HepG2 (cell line): ENCODE data around the gene GPR85. TPM values are rescaled to one million over a fixed set of nuclear protein-coding genes. Genes with fewer than 3 reads are reported as not detected.

Experiments
- BRCA1 ChIP-seq: sonication (generic); formaldehyde crosslinking; IDR thresholded peaks from 2 replicates; pipeline ENCODE4 v1.4.0; 2020; ENCODE audit warnings: missing genetic modification reagents
- EP300 ChIP-seq, 3 experiments: sonication (generic) in 1 of 3; formaldehyde crosslinking in 1 of 3; IDR thresholded peaks; 2 replicates each; pipeline versions ENCODE4 v1.5.1 to v1.6.1; 2011 to 2020; ENCODE audit warnings: low read depth in 2 of 3, low read length in 2 of 3, borderline replicate concordance in 1 of 3, improper control_type of control experiment in 1 of 3, mild to moderate bottlenecking in 1 of 3, missing genetic modification reagents in 1 of 3, moderate library complexity in 1 of 3
- JARID2 ChIP-seq: sonication (generic); formaldehyde crosslinking; IDR thresholded peaks from 2 replicates; pipeline ENCODE4 v1.8.1; 2023; ENCODE audit warnings: missing genetic modification reagents, inconsistent platforms; ENCODE audit not compliant: insufficient replicate concordance
- TBX2 ChIP-seq: sonication (generic); formaldehyde crosslinking; IDR thresholded peaks from 2 replicates; pipeline ENCODE4 v1.5.0; 2020; ENCODE audit warnings: missing genetic modification reagents, mild to moderate bottlenecking, borderline replicate concordance
- polyA plus RNA-seq, 8 experiments: library from polyadenylated mRNA; depleted of rRNA in 3 of 8; stranded (reverse) in 7 of 8; unstranded in 1 of 8; fragments of >200 nt; fragmentation: Illumina TruSeq in 4 of 8; extraction: Trizol in 4 of 8; gene quantifications; 2 replicates each; pipeline versions ENCODE4 v1.2.1 to v1.2.3, GENCODE V29; 2011 to 2016; ENCODE audit warnings: low read depth in 4 of 8, missing spikeins in 1 of 8, mixed read lengths in 1 of 8; ENCODE audit not compliant: insufficient read depth in 1 of 8
- total RNA-seq, 5 experiments: library from RNA; depleted of rRNA; stranded (reverse); fragments of >200 nt; fragmentation: Illumina TruSeq; extraction: Trizol; gene quantifications; 2 replicates each; pipeline ENCODE4 v1.2.3, GENCODE V29; 2016; ENCODE audit warnings: low read depth in 1 of 5
- TF ChIP-seq, protein P1 (sequence below): sonication (generic); formaldehyde crosslinking; IDR thresholded peaks from 2 replicates; pipeline ENCODE4 v1.5.0; 2020; ENCODE audit warnings: mild to moderate bottlenecking, missing genetic modification reagents, borderline replicate concordance
- TF ChIP-seq, protein P2 (sequence below): sonication (generic); formaldehyde crosslinking; IDR thresholded peaks from 2 replicates; pipeline ENCODE4 v1.5.0; 2020; ENCODE audit warnings: mild to moderate bottlenecking, missing genetic modification reagents
- TF ChIP-seq, protein P3 (sequence below): IDR thresholded peaks from 2 replicates; pipeline ENCODE4 v1.6.1; 2016; ENCODE audit warnings: missing genetic modification reagents, missing compliant biosample characterization
- TF ChIP-seq, protein P4 (sequence below): IDR thresholded peaks from 2 replicates; pipeline ENCODE4 v1.6.1; 2016; ENCODE audit warnings: missing compliant biosample characterization, missing genetic modification reagents, borderline replicate concordance
- TF ChIP-seq, protein P5 (sequence below): sonication (generic); formaldehyde crosslinking; IDR thresholded peaks from 2 replicates; pipeline ENCODE4 v1.8.1; 2023; ENCODE audit warnings: mild to moderate bottlenecking, missing genetic modification reagents, borderline replicate concordance
- TF ChIP-seq, protein P6 (sequence below), 2 experiments: sonication (generic) in 1 of 2; formaldehyde crosslinking in 1 of 2; IDR thresholded peaks; 2 replicates each; pipeline versions ENCODE4 v1.5.1 to v1.6.1; 2011 to 2020; ENCODE audit warnings: borderline replicate concordance in 1 of 2, low read depth in 1 of 2, low read length in 1 of 2, mild to moderate bottlenecking in 1 of 2, missing genetic modification reagents in 1 of 2, moderate library complexity in 1 of 2

The GPR85 gene
- total and polyA plus RNA-seq, 2 of the 13 experiments (the other 11 are each of a cell fraction or from before 2014, with no cell fraction given): not detected

DNA sequence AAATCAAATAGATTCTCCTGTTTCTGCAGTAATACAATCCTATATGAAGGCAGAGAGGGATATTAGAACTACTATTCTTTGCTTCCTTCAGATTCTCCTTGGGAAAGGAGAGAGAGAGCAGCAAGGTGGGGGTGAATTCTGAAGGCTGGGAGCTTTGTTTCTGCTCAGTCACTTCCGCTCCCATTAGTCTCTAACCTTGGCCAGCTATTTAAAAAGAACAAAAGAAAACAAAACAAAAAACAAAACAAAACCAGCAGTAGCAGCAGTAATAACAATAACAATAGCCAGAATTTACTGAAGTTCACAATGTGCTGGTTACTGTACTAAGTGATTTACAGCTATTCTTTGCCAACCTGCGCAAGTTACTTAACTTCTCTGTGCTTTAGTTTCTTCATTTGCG, 9.9 kb downstream of the GPR85 start (continued):
- TF ChIP-seq, protein P1, sequence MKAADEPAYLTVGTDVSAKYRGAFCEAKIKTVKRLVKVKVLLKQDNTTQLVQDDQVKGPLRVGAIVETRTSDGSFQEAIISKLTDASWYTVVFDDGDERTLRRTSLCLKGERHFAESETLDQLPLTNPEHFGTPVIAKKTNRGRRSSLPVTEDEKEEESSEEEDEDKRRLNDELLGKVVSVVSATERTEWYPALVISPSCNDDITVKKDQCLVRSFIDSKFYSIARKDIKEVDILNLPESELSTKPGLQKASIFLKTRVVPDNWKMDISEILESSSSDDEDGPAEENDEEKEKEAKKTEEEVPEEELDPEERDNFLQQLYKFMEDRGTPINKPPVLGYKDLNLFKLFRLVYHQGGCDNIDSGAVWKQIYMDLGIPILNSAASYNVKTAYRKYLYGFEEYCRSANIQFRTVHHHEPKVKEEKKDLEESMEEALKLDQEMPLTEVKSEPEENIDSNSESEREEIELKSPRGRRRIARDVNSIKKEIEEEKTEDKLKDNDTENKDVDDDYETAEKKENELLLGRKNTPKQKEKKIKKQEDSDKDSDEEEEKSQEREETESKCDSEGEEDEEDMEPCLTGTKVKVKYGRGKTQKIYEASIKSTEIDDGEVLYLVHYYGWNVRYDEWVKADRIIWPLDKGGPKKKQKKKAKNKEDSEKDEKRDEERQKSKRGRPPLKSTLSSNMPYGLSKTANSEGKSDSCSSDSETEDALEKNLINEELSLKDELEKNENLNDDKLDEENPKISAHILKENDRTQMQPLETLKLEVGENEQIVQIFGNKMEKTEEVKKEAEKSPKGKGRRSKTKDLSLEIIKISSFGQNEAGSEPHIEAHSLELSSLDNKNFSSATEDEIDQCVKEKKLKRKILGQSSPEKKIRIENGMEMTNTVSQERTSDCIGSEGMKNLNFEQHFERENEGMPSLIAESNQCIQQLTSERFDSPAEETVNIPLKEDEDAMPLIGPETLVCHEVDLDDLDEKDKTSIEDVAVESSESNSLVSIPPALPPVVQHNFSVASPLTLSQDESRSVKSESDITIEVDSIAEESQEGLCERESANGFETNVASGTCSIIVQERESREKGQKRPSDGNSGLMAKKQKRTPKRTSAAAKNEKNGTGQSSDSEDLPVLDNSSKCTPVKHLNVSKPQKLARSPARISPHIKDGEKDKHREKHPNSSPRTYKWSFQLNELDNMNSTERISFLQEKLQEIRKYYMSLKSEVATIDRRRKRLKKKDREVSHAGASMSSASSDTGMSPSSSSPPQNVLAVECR (CRISPR knock-in tag): no peak
- TF ChIP-seq, protein P2, sequence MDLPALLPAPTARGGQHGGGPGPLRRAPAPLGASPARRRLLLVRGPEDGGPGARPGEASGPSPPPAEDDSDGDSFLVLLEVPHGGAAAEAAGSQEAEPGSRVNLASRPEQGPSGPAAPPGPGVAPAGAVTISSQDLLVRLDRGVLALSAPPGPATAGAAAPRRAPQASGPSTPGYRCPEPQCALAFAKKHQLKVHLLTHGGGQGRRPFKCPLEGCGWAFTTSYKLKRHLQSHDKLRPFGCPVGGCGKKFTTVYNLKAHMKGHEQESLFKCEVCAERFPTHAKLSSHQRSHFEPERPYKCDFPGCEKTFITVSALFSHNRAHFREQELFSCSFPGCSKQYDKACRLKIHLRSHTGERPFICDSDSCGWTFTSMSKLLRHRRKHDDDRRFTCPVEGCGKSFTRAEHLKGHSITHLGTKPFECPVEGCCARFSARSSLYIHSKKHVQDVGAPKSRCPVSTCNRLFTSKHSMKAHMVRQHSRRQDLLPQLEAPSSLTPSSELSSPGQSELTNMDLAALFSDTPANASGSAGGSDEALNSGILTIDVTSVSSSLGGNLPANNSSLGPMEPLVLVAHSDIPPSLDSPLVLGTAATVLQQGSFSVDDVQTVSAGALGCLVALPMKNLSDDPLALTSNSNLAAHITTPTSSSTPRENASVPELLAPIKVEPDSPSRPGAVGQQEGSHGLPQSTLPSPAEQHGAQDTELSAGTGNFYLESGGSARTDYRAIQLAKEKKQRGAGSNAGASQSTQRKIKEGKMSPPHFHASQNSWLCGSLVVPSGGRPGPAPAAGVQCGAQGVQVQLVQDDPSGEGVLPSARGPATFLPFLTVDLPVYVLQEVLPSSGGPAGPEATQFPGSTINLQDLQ: no peak
- TF ChIP-seq JARID2 (no peak), EP300 (IDR thresholded peaks at IDR 0.05; ENCODE audit: low read depth in 2 of 2, low read length in 2 of 2) (no peak), EP300 (CRISPR knock-in tag; IDR thresholded peaks at IDR 0.05; ENCODE audit: borderline replicate concordance) (no peak), BRCA1 (CRISPR knock-in tag) (no peak), TBX2 (CRISPR knock-in tag) (no peak)
- TF ChIP-seq, protein P3, sequence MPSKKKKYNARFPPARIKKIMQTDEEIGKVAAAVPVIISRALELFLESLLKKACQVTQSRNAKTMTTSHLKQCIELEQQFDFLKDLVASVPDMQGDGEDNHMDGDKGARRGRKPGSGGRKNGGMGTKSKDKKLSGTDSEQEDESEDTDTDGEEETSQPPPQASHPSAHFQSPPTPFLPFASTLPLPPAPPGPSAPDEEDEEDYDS (CRISPR knock-in tag): no peak
- TF ChIP-seq, protein P4, sequence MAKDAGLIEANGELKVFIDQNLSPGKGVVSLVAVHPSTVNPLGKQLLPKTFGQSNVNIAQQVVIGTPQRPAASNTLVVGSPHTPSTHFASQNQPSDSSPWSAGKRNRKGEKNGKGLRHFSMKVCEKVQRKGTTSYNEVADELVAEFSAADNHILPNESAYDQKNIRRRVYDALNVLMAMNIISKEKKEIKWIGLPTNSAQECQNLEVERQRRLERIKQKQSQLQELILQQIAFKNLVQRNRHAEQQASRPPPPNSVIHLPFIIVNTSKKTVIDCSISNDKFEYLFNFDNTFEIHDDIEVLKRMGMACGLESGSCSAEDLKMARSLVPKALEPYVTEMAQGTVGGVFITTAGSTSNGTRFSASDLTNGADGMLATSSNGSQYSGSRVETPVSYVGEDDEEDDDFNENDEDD (CRISPR knock-in tag): no peak
- TF ChIP-seq, protein P5, sequence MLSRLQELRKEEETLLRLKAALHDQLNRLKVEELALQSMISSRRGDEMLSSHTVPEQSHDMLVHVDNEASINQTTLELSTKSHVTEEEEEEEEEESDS (CRISPR knock-in tag): no peak
- TF ChIP-seq, protein P6, sequence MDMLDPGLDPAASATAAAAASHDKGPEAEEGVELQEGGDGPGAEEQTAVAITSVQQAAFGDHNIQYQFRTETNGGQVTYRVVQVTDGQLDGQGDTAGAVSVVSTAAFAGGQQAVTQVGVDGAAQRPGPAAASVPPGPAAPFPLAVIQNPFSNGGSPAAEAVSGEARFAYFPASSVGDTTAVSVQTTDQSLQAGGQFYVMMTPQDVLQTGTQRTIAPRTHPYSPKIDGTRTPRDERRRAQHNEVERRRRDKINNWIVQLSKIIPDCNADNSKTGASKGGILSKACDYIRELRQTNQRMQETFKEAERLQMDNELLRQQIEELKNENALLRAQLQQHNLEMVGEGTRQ (IDR thresholded peaks at IDR 0.05; ENCODE audit: low read depth, low read length): no peak
- TF ChIP-seq, protein P6 (CRISPR knock-in tag; IDR thresholded peaks at IDR 0.05; ENCODE audit: borderline replicate concordance): no peak
